ENCODE data around the gene MOV10L1. TPM values are rescaled to one million over a fixed set of nuclear protein-coding genes. Genes with fewer than 3 reads are reported as not detected.
A peak's percentile ranks its signal among the peaks of the same experiment; 100 is the strongest.

MOV10L1 gene
- total and polyA plus RNA-seq, 10 donors, result 0.10 to 0.37 (median 0.15) TPM; not detected in 7

DNA sequence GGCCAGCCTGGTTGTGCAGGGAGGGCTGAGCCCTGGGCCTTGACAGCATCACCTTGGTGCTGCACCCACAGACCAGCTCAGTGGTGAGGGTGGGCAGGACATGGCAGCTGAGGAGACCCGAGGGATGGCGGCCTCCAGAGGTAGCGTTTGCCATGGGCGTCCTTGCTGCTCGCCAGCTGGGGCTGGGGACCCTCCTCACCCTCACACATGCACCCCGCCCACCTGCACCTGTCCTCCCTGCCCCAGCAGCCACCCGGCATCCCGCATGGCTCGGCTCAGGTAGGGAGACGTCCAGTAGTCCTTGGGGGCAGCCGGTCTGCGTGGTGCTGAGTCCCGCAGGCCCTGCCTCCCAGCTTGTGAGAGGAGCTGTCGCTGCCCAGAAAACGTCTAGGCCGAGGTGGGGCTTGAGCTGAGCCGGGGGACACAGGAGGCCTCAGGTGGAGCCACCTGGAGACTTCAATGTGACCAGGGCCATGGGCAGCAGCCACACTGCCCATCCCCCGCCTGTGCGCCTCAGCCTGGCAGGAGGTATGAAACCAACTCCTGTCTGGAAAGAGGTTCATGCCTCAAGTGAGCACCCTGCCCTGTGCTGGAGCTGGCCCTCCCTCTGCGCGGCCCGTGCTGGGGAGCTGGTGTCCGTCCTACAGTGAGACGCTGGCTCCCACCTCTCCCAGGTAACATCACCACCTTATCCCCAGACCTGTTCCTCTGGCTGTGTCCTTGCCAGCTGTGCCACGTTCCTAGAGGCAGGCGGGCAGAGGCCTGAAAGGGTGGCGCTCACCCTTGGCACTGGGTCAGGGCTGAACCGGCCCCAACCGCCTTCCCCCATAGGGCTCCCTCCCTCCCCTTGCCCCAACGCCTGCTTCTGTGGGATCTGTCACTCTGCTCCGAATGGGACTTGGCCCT lies 92.6 kb downstream of the MOV10L1 start:
- Histone ChIP-seq H3K27ac (no peak overlapping the region), H3K36me3 (no peaks in the 10 kb centered on the region), H3K9me3 (no peaks in the 10 kb centered on the region), H3K27me3 (replicated peaks in 1 of 7) (peaks cover 0 to 48% (median 22%) of the 10 kb centered on the region in 7 donors), H3K4me1 (peaks cover 21 to 65% (median 40%) of the 10 kb centered on the region in 6 donors), H3K4me3 (no peak overlapping the region)
- intact Hi-C loops (cut with DNase I; ENCODE audit: low total_unique reads), result no loop called here
- WGBS, 5 donors, result 85 to 92% (median 89%) methylated on average over 25 to 31 of the region's 31 CpGs
- peak; percentile 80 for DNase-seq
- no peak for TF ChIP-seq POLR2AphosphoS5 (IDR thresholded peaks at IDR 0.05)
- no peak for TF ChIP-seq POLR2A (IDR thresholded peaks at IDR 0.05)

DNA sequence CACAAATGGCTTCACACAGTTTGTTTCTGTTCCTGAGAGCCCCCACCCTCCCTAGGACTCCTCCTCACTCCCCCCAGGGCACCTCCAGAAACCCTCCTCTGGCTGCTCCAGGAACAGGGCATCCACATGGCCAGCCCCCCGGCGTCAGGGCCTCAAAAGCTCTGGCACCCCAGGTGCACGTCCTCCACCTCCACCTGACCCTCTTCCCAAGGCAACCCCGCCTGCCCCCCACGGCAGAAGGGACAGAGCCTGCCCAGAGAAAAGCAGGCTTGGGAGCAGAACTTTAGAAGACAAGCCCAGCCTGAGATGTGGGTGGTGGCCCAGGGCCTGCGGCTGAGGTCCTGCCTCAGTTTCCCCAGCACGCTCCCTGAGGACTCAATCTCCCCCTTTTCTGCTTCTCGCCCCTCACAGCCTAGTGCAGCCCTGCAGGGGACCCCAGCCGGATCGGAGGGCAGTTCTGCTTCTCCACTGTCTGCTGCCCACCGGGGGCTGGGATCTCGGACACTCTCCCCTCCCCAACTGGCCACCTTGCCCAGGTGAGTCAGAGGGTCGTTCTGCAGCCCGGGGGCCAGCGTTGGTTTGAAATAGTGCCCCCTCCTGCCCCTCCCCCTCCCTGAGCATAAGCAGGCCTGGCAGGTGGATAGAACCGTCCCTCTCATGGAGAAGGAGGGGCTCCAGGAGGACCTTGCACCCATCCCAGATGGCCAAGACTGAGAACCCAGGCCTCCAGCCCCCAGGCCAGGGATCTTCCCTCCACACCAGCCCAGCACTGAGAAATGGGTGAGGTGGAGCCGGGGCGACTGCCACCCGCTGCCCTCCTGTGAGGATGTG lies 93.5 kb downstream of the MOV10L1 start:
- 83 to 93% (median 85%) methylated on average over 18 to 19 of the region's 19 CpGs for WGBS, 5 donors
- TF ChIP-seq POLR2AphosphoS5 (IDR thresholded peaks at IDR 0.05) (no peak), POLR2A (IDR thresholded peaks at IDR 0.05) (no peak)
- TF ChIP-seq, protein P1, sequence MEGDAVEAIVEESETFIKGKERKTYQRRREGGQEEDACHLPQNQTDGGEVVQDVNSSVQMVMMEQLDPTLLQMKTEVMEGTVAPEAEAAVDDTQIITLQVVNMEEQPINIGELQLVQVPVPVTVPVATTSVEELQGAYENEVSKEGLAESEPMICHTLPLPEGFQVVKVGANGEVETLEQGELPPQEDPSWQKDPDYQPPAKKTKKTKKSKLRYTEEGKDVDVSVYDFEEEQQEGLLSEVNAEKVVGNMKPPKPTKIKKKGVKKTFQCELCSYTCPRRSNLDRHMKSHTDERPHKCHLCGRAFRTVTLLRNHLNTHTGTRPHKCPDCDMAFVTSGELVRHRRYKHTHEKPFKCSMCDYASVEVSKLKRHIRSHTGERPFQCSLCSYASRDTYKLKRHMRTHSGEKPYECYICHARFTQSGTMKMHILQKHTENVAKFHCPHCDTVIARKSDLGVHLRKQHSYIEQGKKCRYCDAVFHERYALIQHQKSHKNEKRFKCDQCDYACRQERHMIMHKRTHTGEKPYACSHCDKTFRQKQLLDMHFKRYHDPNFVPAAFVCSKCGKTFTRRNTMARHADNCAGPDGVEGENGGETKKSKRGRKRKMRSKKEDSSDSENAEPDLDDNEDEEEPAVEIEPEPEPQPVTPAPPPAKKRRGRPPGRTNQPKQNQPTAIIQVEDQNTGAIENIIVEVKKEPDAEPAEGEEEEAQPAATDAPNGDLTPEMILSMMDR (IDR thresholded peaks at IDR 0.05 in 8 of 11, conservative IDR thresholded peaks at IDR 0.05 in 3 of 11), result no peak
- peaks cover 24 to 67% (median 45%) of the 10 kb centered on the region in 6 donors for H3K4me1 ChIP-seq
- H3K36me3 ChIP-seq, result no peaks in the 10 kb centered on the region
- peak overlapping the region in 6 of 8 donors; percentile 15 to 99 (median 90) for H3K27ac ChIP-seq
- H3K4me3 ChIP-seq, result peak overlapping the region in 1 of 8 donors; percentile 87
- no peaks in the 10 kb centered on the region for H3K9me3 ChIP-seq
- intact Hi-C loops (cut with DNase I; ENCODE audit: low total_unique reads), result no loop called here
- H3K27me3 ChIP-seq (replicated peaks in 1 of 7), result peaks cover 0 to 38% (median 13%) of the 10 kb centered on the region in 7 donors
- peak; percentile 80 for DNase-seq

DNA sequence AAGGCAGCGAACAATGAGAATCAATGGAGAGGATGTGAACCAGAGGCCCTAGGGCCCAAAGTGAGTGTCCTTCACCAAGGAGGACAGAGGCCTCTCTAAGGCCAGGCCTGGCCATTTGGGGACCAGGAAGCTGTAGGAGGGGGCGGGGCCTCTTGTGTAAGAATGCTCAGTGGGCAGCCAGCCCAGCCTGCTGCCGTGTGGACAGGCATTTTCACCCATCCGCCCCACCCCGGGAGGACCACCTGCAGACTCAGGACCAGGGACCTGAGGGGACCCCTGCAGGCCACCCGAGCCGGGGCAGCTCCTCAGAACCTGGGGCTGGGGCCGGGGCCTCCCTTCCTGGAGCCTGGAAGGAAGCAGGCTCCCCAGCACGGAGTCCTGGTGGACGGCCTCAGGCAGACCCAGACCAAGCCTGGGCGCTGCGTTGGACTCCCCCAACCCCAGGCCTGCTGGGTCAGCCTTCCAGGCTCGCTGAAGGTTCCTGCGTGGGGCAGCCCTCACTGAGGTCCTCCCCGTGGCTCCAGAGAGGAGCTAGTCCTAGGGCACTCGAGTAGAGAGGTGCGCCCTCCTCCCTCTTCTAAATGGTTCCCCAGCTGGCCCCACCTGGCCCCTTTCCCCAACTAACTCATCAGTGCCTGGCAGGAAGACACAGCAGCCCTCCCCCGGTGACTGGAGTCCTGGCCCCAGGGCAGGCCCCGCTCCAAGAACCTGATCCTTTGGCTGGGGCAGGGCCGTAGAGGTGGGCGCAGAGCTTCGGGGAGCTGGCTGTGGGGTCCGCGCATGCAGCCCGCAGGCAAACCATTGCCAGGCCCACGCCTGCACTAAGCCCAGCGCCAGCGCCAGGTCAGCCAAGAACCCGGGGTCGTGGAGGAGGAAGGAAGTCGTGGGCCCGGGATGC lies 94.4 kb downstream of the MOV10L1 start:
- Histone ChIP-seq H3K36me3 (no peaks in the 10 kb centered on the region), H3K4me3 (peak overlapping the region in 6 of 8 donors; percentile 43 to 87 (median 58)), H3K4me1 (peaks cover 27 to 70% (median 53%) of the 10 kb centered on the region in 6 donors), H3K27me3 (replicated peaks in 1 of 7) (peaks cover 0 to 29% (median 4%) of the 10 kb centered on the region in 7 donors), H3K27ac (peak overlapping the region in 7 of 8 donors; percentile 30 to 99 (median 81)), H3K9me3 (no peaks in the 10 kb centered on the region)
- intact Hi-C loops (cut with DNase I; ENCODE audit: low total_unique reads), result no loop called here
- peak; percentile 89 for DNase-seq
- TF ChIP-seq POLR2AphosphoS5 (IDR thresholded peaks at IDR 0.05), result peak in 1 of 3 donors; percentile 33
- TF ChIP-seq POLR2A (IDR thresholded peaks at IDR 0.05), result no peak
- TF ChIP-seq, protein P1 (IDR thresholded peaks at IDR 0.05 in 8 of 11, conservative IDR thresholded peaks at IDR 0.05 in 3 of 11), result no peak
- 48 to 60% (median 52%) methylated on average over 19 to 32 of the region's 32 CpGs for WGBS, 5 donors

All from spleen (tissue), 11 donors.